ENCODE data around the gene LGSN.

- TF ChIP-seq CTCF (conservative IDR thresholded peaks at IDR 0.05; ENCODE audit: low read length) (no peak), EZH2phosphoT487 (IDR thresholded peaks at IDR 0.05; ENCODE audit: borderline replicate concordance) (no peak)
Observed at GRCh38 chr6:63269470-63269869, 50.3 kb downstream of the LGSN start.
